Measurements from ENCODE around the gene IBTK. TPM values are rescaled to one million over a fixed set of nuclear protein-coding genes. Genes with fewer than 3 reads are reported as not detected.

IBTK gene
- total RNA-seq, 1 experiment from 2014 or later, result 17.1 TPM

DNA sequence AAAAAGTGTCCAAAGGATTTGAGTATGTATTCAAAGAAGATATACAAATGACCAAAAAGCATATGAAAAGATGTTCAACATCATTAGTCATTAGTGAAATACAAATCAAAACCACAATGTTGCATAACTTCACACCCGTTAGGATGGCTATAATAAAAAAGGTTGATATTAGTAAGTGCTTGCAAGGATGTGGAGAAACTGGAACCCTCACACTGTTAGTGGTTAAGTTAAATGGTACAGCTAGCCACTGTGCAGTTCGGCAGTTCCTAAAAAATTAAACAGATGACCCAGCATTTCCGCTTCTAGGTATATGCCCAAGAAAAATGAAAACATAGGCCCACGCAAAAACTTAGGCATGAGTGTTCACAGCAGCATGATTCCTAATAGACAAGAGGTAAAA, 38.6 kb downstream of the IBTK start:
- Mint-ChIP-seq H3K36me3 (ENCODE audit: insufficient read depth in 1 of 3, low read depth in 3 of 3) (peaks cover 16 to 52% (median 48%) of the 10 kb centered on the region in 3 experiments; a peak in 6 of 7 replicates), H3K27ac (no peak overlapping the region), H3K27me3 (ENCODE audit: low read depth) (no peaks in the 10 kb centered on the region), H3K4me1 (peaks cover 2 to 6% of the 10 kb centered on the region in 2 experiments; a peak in 3 of 4 replicates), H3K4me3 (no peak overlapping the region; a peak in 1 of 5 replicates), H3K9me3 (no peaks in the 10 kb centered on the region)
- Histone ChIP-seq H3K79me2 (ENCODE audit: insufficient read depth, low read length) (no peaks in the 10 kb centered on the region), H2BK20ac (ENCODE audit: low read depth, low read length, poor library complexity, severe bottlenecking) (no peak overlapping the region), H4K20me1 (ENCODE audit: control insufficient read depth, insufficient read depth, insufficient read length) (no peaks in the 10 kb centered on the region), H3K4me1 (ENCODE audit: insufficient read depth, low read length) (no peaks in the 10 kb centered on the region), H3K4me2 (ENCODE audit: insufficient read depth, insufficient read length, low read length) (no peak overlapping the region), H4K8ac (replicated peaks; ENCODE audit: insufficient read length, low read depth, low read length) (no peak overlapping the region), H3K23me2 (ENCODE audit: insufficient read length, low read depth, low read length, poor library complexity, severe bottlenecking) (no peaks in the 10 kb centered on the region), H2BK120ac (ENCODE audit: low read depth, low read length, poor library complexity, severe bottlenecking) (no peak overlapping the region), H3K14ac (ENCODE audit: insufficient read depth, low read length) (no peak overlapping the region), H3K27me3 (ENCODE audit: insufficient read depth, low read length) (no peaks in the 10 kb centered on the region), H3K56ac (ENCODE audit: insufficient read length, low read depth, low read length) (no peak overlapping the region), H2AFZ (ENCODE audit: low read length) (no peak overlapping the region), H3K23ac (ENCODE audit: insufficient read length, low read depth, low read length) (no peak overlapping the region), H2BK15ac (ENCODE audit: low read depth, low read length) (no peak overlapping the region), H3T11ph (ENCODE audit: low read length) (no peak overlapping the region), H3K4ac (ENCODE audit: low read depth, low read length) (no peak overlapping the region), H2BK5ac (ENCODE audit: insufficient read length, low read length) (no peak overlapping the region), H3K9ac (ENCODE audit: extremely low read depth, insufficient read length, low read length) (no peak overlapping the region), H3K27ac (ENCODE audit: insufficient read length, low read depth, low read length) (no peak overlapping the region), H4K5ac (ENCODE audit: insufficient read length, low read depth, low read length) (no peak overlapping the region), H2BK12ac (ENCODE audit: insufficient read length, low read depth, low read length) (no peak overlapping the region), H4K91ac (ENCODE audit: insufficient read length, low read depth, low read length) (no peak overlapping the region), H3K18ac (ENCODE audit: insufficient read length, low read depth, low read length) (no peak overlapping the region), H2AK5ac (ENCODE audit: insufficient read length, low read length) (no peak overlapping the region), H3K9me3 (ENCODE audit: control insufficient read depth, low read depth, low read length) (no peaks in the 10 kb centered on the region), H3K79me1 (ENCODE audit: insufficient read depth, low read depth, low read length, poor library complexity, severe bottlenecking) (no peaks in the 10 kb centered on the region)
- DNase-seq, result no peak
- WGBS (ENCODE audit: extremely low coverage, insufficient read length, low lambda C conversion rate), result no CpG with 5 or more reads among the region's 4 CpGs
- TF ChIP-seq, protein P1, sequence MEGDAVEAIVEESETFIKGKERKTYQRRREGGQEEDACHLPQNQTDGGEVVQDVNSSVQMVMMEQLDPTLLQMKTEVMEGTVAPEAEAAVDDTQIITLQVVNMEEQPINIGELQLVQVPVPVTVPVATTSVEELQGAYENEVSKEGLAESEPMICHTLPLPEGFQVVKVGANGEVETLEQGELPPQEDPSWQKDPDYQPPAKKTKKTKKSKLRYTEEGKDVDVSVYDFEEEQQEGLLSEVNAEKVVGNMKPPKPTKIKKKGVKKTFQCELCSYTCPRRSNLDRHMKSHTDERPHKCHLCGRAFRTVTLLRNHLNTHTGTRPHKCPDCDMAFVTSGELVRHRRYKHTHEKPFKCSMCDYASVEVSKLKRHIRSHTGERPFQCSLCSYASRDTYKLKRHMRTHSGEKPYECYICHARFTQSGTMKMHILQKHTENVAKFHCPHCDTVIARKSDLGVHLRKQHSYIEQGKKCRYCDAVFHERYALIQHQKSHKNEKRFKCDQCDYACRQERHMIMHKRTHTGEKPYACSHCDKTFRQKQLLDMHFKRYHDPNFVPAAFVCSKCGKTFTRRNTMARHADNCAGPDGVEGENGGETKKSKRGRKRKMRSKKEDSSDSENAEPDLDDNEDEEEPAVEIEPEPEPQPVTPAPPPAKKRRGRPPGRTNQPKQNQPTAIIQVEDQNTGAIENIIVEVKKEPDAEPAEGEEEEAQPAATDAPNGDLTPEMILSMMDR (conservative IDR thresholded peaks at IDR 0.05), result no peak

All from H9 (cell line).